Gastrocnemius medialis (tissue), 4 donors: ENCODE data around the gene FAM163B. TPM values are rescaled to one million over a fixed set of nuclear protein-coding genes. Genes with fewer than 3 reads are reported as not detected.

Experiments
- ATAC-seq, 2 donors: fragments of 150-250 bp; one replicate each; pipeline ENCODE4 v1.9.1; 2016
- DNase-seq, 2 donors: peaks; one replicate each; pipeline ENCODE4 v3.0.0-alpha.2; 2019
- H3K27ac ChIP-seq, 4 donors: fragments of 200-600 bp; sonication (generic); 1 replicate in 1 of 4; 2 replicates in 3 of 4; pipeline ENCODE4 v1.5.1; 2016 to 2018; ENCODE audit warnings: mild to moderate bottlenecking in 2 of 4, moderate library complexity in 1 of 4
- H3K27me3 ChIP-seq, 3 donors: fragments of 200-600 bp; sonication (generic) in 2 of 3; 1 replicate in 1 of 3; 2 replicates in 2 of 3; pipeline versions ENCODE4 v1.5.1 to v1.6.0; 2016 to 2019; ENCODE audit warnings: mild to moderate bottlenecking in 1 of 3, moderate library complexity in 1 of 3
- H3K36me3 ChIP-seq, 2 donors: fragments of 200-600 bp; sonication (generic) in 1 of 2; one replicate each; pipeline ENCODE4 v1.5.1; 2017 to 2018
- H3K4me1 ChIP-seq, 2 donors: fragments of 200-600 bp; sonication (generic) in 1 of 2; one replicate each; pipeline ENCODE4 v1.5.1; 2016 to 2017; ENCODE audit warnings: mild to moderate bottlenecking in 2 of 2
- H3K4me3 ChIP-seq, 4 donors: fragments of 200-600 bp; sonication (generic) in 3 of 4; 1 replicate in 1 of 4; 2 replicates in 3 of 4; pipeline ENCODE4 v1.5.1; 2016 to 2019; ENCODE audit warnings: mild to moderate bottlenecking in 2 of 4
- H3K9me3 ChIP-seq, 3 donors: fragments of 200-600 bp; sonication (generic) in 2 of 3; 1 replicate in 1 of 3; 2 replicates in 2 of 3; pipeline ENCODE4 v1.5.1; 2016 to 2019
- POLR2A ChIP-seq, 2 donors: fragments of 450-650 bp; IDR thresholded peaks; one replicate each; pipeline ENCODE4 v1.6.1; 2017; ENCODE audit warnings: antibody characterized with exemption in 2 of 2, mild to moderate bottlenecking in 2 of 2, moderate library complexity in 2 of 2
- in situ Hi-C, 4 donors: fragments of 200-750 bp; cut with MboI; loops; one replicate each; pipeline versions ENCODE4 v1.15.0 to v1.8.0; 2017; ENCODE audit warnings: low sequenced_read_pairs in 4 of 4
- intact Hi-C: fragments of 100-400 bp; cut with DNase I; formaldehyde crosslinking; loops from one replicate; pipeline ENCODE4 v1.15.1; 2023; ENCODE audit warnings: low total_unique reads
- total RNA-seq, 4 donors: library from RNA; depleted of rRNA; stranded (reverse); fragments of >200 nt; gene quantifications; one replicate each; pipeline versions ENCODE4 v1.1.0 to v1.2.3, GENCODE V29; 2016
- TF ChIP-seq, protein P1 (sequence below), 5 experiments: fragments of 450-650 bp in 3 of 5; fragments of 200-600 bp in 2 of 5; sonication (generic) in 2 of 5; IDR thresholded peaks in 4 of 5; conservative IDR thresholded peaks in 1 of 5; 1 replicate in 4 of 5; 2 replicates in 1 of 5; pipeline ENCODE4 v1.5.1; 2016 to 2019; ENCODE audit warnings: antibody characterized with exemption in 5 of 5, mild to moderate bottlenecking in 3 of 5, moderate library complexity in 3 of 5

FAM163B gene
- total RNA-seq, 4 donors from 2014 or later = not detected

DNA sequence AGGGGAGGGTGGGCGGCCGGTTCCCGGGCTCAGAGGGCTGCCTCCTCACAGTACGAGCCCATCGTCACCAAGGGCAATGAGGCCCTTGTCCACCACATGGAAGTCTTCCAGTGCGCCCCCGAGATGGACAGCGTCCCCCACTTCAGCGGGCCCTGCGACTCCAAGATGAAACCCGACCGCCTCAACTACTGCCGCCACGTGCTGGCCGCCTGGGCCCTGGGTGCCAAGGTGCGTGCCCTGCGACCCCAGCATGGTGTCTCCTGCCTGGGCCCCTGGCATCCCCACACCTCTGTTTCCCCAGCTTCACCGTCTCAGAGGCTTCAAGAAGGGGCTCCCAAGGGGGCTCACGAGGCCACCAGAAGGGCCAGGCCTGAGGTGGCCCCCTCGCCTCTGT is 34.2 kb upstream of the FAM163B start:
- no peaks in the 10 kb centered on the region for H3K36me3 ChIP-seq
- H3K4me1 ChIP-seq = no peaks in the 10 kb centered on the region
- ATAC-seq (no peak), DNase-seq (no peak)
- H3K27me3 ChIP-seq = peaks cover 0 to 8% (median 4%) of the 10 kb centered on the region in 3 donors
- H3K27ac ChIP-seq = no peak overlapping the region
- intact Hi-C loops (no loop called here), in situ Hi-C loops (no loop called here)
- no peaks in the 10 kb centered on the region for H3K9me3 ChIP-seq
- TF ChIP-seq POLR2A (IDR thresholded peaks at IDR 0.05) = no peak
- TF ChIP-seq, protein P1, sequence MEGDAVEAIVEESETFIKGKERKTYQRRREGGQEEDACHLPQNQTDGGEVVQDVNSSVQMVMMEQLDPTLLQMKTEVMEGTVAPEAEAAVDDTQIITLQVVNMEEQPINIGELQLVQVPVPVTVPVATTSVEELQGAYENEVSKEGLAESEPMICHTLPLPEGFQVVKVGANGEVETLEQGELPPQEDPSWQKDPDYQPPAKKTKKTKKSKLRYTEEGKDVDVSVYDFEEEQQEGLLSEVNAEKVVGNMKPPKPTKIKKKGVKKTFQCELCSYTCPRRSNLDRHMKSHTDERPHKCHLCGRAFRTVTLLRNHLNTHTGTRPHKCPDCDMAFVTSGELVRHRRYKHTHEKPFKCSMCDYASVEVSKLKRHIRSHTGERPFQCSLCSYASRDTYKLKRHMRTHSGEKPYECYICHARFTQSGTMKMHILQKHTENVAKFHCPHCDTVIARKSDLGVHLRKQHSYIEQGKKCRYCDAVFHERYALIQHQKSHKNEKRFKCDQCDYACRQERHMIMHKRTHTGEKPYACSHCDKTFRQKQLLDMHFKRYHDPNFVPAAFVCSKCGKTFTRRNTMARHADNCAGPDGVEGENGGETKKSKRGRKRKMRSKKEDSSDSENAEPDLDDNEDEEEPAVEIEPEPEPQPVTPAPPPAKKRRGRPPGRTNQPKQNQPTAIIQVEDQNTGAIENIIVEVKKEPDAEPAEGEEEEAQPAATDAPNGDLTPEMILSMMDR (IDR thresholded peaks at IDR 0.05 in 4 of 5, conservative IDR thresholded peaks at IDR 0.05 in 1 of 5) = no peak
- no peak overlapping the region for H3K4me3 ChIP-seq

DNA sequence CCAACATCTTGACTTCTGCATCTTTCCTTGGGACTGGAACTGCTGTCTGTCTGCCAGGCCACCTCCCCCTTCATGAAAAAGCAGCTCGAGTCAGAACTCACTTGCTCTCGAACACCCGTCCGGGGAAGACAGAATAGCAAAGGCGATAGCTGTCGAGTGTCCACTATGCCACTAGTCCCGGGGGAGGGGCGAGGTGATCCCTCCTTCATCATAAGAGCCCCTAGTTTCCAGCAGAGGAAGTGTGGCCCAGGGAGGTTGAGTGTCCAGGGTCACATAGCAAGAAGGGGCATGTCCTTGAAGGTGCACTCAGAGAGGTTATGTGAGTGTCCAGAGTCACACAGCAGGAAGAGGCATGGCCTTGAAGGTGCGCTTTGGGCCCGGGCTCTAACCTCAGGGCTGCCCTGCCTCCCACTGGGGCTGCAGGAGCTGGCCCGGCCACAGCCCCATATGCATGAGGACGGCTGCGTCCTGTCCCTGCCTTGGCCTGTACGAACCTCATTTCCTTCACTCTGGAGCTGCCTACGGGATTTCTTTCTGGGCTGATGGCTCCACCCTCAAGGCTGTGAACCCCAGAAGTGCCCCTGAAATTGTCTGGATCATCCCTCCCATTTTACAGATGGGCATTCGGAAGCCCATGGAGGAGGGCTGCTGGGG is 33.6 kb upstream of the FAM163B start:
- intact Hi-C loops = no loop called here

DNA sequence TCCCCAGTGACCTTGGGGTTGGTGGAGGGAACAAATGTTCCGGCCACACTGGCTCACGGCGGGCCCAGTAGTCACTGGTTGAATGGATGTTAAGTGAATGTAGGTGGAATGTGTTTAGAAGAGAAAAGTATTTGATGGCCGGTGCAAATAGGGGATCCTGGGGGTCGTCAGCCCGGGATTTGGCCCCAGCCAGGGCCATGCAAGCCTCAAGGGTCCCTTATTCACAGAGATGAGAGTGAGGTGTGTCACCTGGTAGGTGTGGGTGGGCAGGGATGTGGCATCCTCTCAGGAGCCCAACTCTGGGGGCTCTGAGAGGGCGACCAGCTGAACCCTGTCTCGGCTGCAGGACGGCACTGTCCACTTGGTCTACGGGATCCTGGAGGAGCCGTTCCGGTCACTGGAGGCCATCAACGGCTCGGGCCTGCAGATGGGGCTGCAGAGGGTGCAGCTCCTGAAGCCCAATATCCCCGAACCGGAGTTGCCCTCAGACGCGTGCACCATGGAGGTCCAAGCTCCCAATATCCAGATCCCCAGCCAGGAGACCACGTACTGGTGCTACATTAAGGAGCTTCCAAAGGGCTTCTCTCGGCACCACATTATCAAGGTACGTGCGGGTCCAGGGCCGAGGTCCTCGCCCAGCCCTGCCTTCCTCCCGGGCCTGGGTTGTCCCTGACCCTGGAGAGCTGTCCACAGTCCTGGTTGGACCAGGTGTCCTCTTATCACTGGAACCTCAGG is 32.8 kb upstream of the FAM163B start:
- intact Hi-C loops = no loop called here
- Histone ChIP-seq H3K27me3 (peaks cover 0 to 2% (median 0%) of the 10 kb centered on the region in 3 donors), H3K4me1 (no peaks in the 10 kb centered on the region), H3K27ac (no peak overlapping the region), H3K4me3 (no peak overlapping the region), H3K9me3 (no peaks in the 10 kb centered on the region), H3K36me3 (no peaks in the 10 kb centered on the region)
- DNase-seq = no peak
- TF ChIP-seq, protein P1 (IDR thresholded peaks at IDR 0.05 in 4 of 5, conservative IDR thresholded peaks at IDR 0.05 in 1 of 5) = no peak
- no peak for TF ChIP-seq POLR2A (IDR thresholded peaks at IDR 0.05)
- no peak for ATAC-seq
- in situ Hi-C loops = no loop called here

More for the DNA sequence above, 33.6 kb upstream of the FAM163B start:
- ATAC-seq (no peak), DNase-seq (no peak)
- in situ Hi-C loops = no loop called here
- no peaks in the 10 kb centered on the region for H3K9me3 ChIP-seq
- H3K27me3 ChIP-seq = peaks cover 0 to 2% (median 2%) of the 10 kb centered on the region in 3 donors
- H3K27ac ChIP-seq = no peak overlapping the region
- H3K36me3 ChIP-seq = no peaks in the 10 kb centered on the region
- no peaks in the 10 kb centered on the region for H3K4me1 ChIP-seq
- TF ChIP-seq POLR2A (IDR thresholded peaks at IDR 0.05) = no peak
- TF ChIP-seq, protein P1 (IDR thresholded peaks at IDR 0.05 in 4 of 5, conservative IDR thresholded peaks at IDR 0.05 in 1 of 5) = no peak
- no peak overlapping the region for H3K4me3 ChIP-seq

DNA sequence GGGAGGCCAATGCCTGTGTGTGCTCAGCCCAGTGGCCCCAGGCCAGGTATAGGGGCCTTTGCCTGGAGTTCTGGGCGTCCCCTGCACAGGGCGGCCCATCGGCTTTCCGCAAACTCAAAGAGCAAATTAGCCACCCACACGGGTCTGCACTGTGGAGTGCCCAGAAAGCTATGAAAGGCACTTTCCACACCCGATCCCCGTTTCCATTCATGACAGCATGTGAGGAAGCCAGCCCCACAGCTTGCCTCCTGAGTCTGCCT is 32.1 kb upstream of the FAM163B start:
- H3K4me3 ChIP-seq = no peak overlapping the region
- intact Hi-C loops = no loop called here
- ATAC-seq (no peak), DNase-seq (no peak)
- in situ Hi-C loops = no loop called here
- no peaks in the 10 kb centered on the region for H3K9me3 ChIP-seq
- no peaks in the 10 kb centered on the region for H3K36me3 ChIP-seq
- no peak for TF ChIP-seq POLR2A (IDR thresholded peaks at IDR 0.05)
- TF ChIP-seq, protein P1 (IDR thresholded peaks at IDR 0.05 in 4 of 5, conservative IDR thresholded peaks at IDR 0.05 in 1 of 5) = no peak
- peaks cover 0 to 2% (median 0%) of the 10 kb centered on the region in 3 donors for H3K27me3 ChIP-seq
- H3K4me1 ChIP-seq = no peaks in the 10 kb centered on the region
- H3K27ac ChIP-seq = no peak overlapping the region
